GM18508 (cell line): Measurements from ENCODE around the gene SLC9A5.

ENCODE experiments used
- ATAC-seq: cut with Tn5 transposase; IDR thresholded peaks from one replicate; pipeline ENCODE4 v1.9.1; 2021; ENCODE audit warnings: moderate number of reproducible peaks; ENCODE audit not compliant: insufficient read depth, unreplicated experiment

Gene SLC9A5

GRCh38 chr16:67299269-67299668, 50.5 kb downstream of the SLC9A5 start:
- no peak for ATAC-seq

GRCh38 chr16:67301080-67301782, 52.5 kb downstream of the SLC9A5 start:
- no peak for ATAC-seq

DNA sequence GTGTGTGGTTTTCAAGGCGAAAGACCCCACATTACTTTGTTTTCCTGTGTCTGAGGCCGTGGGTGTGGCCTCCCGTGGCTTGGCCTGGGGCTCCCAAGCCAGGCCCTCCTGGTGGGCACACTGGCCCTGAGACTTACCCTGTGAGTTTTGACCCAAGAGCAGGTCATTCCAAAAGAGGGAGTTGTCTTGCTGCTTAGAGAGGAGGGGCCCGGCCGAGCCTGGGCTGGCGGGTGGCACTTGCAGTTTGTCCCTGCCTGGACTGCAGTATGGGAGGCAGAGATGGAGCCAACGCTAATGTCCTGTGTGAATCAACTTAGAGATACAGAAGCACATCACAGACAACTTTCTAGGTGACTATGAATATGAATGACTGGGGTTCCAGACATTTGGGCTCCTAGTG, 53.3 kb downstream of the SLC9A5 start:
- ATAC-seq = no peak

GRCh38 chr16:67302970-67303369, 54.2 kb downstream of the SLC9A5 start:
- ATAC-seq = no peak

GRCh38 chr16:67304020-67304419, 55.2 kb downstream of the SLC9A5 start:
- ATAC-seq = no peak

GRCh38 chr16:67305216-67306071, 56.7 kb downstream of the SLC9A5 start:
- no peak for ATAC-seq

- no peak for ATAC-seq
Measured at GRCh38 chr16:67310561-67310960, 61.8 kb downstream of the SLC9A5 start.

GRCh38 chr16:67311607-67312488, 63.1 kb downstream of the SLC9A5 start:
- no peak for ATAC-seq

GRCh38 chr16:67312719-67313118, 63.9 kb downstream of the SLC9A5 start:
- no peak for ATAC-seq

GRCh38 chr16:67317853-67318252, 69.1 kb downstream of the SLC9A5 start:
- ATAC-seq = no peak
